Kasumi-1 (cell line): Measurements from ENCODE around the gene FUT8.
"Not testable (repeated sequence)": the region's sequence is repeated elsewhere in the genome, so short reads cannot be mapped to it uniquely, and the experiment has no call there.

Experiments used
- DNase-seq, 2 experiments: peaks; one replicate each; lab custom pipeline; 2025; lab: John Stamatoyannopoulos, UW

Gene FUT8

DNA sequence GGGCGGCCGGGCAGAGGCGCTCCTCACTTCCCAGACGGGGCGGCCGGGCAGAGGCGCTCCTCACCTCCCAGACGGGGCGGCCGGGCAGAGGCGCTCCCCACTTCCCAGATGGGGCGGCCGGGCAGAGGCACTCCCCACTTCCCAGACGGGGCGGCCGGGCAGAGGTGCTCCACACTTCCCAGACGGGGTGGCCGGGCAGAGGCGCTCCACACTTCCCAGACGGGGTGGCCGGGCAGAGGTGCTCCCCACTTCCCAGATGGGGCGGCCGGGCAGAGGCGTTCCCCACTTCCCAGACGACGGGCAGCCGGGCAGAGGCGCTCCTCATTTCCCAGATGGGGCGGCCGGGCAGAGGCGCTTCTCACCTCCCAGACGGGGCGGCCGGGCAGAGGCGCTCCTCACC lies 304.3 kb downstream of the FUT8 start:
- DNase-seq, result not testable (repeated sequence)

- not testable (repeated sequence) for DNase-seq
These were observed 304.9 kb downstream of the FUT8 start for GRCh38 chr14:65717384-65717915.

GRCh38 chr14:65718629-65719028 lies 306.1 kb downstream of the FUT8 start:
- no peak for DNase-seq

- no peak for DNase-seq
These were observed 307.6 kb downstream of the FUT8 start for GRCh38 chr14:65720171-65720570.

- no peak for DNase-seq
These were observed 308.2 kb downstream of the FUT8 start for GRCh38 chr14:65720743-65721142.

GRCh38 chr14:65723348-65723747 lies 310.8 kb downstream of the FUT8 start:
- no peak for DNase-seq

DNA sequence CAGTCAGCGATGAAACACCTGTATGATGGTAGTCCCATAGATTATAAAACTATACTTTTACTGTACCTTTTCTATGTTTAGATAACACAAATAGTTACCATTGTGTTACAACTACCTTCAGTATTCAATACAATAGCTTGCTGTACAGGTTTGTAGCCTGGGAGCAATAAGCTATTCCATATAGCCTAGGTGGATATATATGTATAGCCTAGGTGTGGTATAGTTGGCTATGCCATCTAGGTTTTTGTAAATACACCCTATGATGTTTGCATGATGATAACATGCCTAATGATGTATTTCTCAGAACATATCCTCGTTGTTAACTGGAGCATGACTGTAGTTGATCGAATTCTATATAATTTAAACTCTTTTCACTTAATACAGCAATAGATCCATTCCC lies 316.1 kb downstream of the FUT8 start:
- DNase-seq, result no peak

- DNase-seq, result no peak
These were observed 317.0 kb downstream of the FUT8 start for GRCh38 chr14:65729566-65729965.

GRCh38 chr14:65731933-65732506 lies 319.5 kb downstream of the FUT8 start:
- DNase-seq, result no peak

GRCh38 chr14:65738339-65738738 lies 325.8 kb downstream of the FUT8 start:
- no peak for DNase-seq

DNA sequence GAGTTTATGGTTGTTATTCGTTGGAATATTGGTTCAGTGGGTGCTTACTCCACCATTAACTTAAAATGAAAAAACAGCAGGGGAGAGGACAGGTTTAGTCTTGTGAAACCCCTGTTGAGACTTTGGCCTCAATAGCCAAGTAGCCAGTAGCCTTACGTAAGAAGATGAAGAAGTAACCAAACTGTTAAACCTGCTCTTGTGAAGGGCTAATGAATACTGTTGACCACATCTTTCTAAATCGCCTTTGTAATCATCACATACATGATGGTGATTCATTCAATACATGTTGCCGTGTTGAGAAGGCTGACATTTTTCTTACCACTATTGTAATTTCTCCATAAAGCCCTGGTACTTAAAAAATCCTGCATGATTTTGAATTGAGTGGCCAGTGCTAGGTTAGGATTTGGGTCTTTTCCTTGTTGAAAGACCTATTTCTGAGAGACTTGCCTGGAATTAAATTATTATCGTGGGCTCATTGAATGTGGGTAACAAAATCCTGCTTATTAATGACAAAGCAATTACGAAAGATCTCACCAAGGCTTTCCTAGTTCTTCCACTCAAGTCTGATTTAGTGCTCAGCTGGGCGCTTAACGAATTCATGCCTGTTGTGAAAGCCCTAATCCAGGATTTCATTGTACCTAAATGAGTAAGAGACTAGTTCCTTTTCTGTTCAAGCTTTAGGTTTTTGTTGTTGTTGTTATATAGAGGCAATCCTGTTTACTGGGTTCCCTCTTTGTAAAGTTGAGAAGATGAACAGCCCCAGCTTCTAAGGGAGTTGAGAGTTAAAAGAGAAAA lies 333.1 kb downstream of the FUT8 start:
- no peak for DNase-seq

DNA sequence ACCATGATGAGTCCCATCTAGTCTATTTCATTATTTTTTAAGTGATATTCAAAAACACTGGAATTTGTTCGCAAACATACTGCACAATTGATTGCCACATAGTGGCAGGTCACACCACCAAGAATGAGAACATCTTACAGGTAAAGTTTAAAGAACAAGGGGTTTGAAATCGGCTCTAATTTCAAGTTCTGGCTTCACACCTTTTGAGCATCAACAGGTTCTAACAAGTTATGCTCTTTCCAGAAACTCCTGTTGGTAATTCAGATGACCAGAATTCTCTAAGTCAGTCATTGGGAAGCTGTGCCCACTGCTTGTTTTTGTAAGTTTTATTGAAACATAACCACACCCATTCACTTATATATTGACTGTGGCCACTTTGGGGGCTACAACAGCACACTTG lies 336.3 kb downstream of the FUT8 start:
- no peak for DNase-seq

DNA sequence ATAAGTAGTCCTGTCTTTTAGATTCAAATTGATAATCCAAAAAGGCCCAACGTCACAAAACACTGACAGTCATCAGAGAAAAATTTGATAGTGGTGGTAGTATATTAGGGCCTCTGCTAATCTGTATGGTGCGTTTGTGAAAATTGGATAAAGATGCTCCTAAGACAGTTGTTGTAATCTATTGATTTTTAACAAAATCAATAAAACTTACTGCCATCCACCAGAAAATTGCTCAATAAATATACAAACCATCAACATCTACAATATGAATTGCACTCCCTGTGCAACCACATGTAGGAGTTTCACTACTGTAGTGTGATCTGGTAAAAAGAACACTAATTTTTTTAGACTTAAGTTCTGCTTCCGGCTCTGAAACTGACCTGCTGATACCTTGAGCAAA lies 336.8 kb downstream of the FUT8 start:
- DNase-seq, result no peak

- no peak for DNase-seq
These were observed 338.4 kb downstream of the FUT8 start for GRCh38 chr14:65750906-65751305.

DNA sequence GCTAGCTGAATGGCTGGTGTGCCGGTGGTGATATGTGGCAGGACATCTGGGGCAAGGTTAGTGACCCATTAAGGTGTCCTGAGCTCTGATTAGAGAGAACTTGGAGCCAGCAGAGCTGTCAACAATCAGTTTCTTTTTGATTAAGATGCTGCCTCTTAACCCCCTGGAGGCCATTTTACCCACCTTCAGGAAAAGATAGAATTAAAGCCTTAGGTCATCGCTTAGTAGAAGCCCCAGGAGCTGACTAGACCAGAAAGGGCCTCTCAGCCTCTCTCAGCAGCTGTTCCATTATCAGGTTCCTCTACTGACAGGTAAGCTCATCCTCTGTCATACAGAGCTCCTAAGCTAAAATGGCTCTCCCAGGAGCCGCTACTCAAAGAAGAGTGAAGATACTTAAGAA lies 339.0 kb downstream of the FUT8 start:
- DNase-seq, result no peak

GRCh38 chr14:65753061-65753460 lies 340.5 kb downstream of the FUT8 start:
- no peak for DNase-seq

- DNase-seq, result no peak
These were observed 342.8 kb downstream of the FUT8 start for GRCh38 chr14:65755331-65755730.

DNA sequence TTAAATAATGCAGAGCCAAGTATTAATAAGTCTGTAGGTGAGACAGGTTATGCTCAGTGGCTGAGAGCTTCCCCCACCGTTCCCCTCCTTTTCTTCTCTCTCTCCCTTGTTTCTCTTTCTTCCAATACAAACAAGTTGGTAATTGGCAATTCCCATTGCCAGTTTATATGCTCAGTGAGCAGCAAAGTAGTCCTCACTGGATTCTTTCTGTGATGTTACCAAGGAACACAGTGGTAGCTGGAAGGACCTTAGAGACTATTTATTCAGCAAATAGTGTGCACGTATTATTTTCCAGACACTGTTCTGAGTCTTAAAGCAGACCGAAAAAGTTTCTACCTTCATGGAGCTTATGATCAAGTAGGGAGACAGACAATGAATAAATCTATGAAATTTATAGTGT lies 344.4 kb downstream of the FUT8 start:
- DNase-seq, result no peak

- no peak for DNase-seq
These were observed 356.6 kb downstream of the FUT8 start for GRCh38 chr14:65769151-65769550.

DNA sequence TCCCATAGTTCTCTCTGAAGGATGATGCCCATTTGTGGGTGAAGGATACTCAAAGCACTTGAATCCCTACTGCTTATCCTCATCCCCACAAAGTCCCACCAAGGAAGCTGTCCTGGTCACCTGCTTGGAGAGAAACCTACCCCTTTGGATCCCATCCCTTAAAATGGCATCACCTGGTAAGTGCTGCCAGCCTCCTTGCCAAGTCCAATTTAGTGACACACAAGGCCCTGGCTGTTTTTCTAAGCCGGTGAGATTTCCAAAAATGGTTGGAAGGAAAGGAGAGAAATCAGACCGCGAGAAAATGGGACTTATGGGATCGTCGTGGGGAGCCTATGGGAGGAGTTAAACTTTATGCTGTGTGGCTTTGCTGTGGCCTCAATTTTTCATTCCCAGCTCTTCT lies 358.2 kb downstream of the FUT8 start:
- DNase-seq, result no peak

GRCh38 chr14:65771271-65771670 lies 358.7 kb downstream of the FUT8 start:
- no peak for DNase-seq

GRCh38 chr14:65772466-65772865 lies 359.9 kb downstream of the FUT8 start:
- no peak for DNase-seq

GRCh38 chr14:65772921-65773574 lies 360.5 kb downstream of the FUT8 start:
- peak; percentile 72 to 86 for DNase-seq
